Stimulated activated CD8-positive, alpha-beta memory T cell treated with anti-CD3 and anti-CD28 coated beads, Interleukin-4, amount 100 ng/mL, for 24 hours (primary cell): ENCODE results near the gene MYO1A.

Experiments
- DNase-seq: peaks from one replicate; pipeline ENCODE4 v3.0.0-alpha.2; 2020; ENCODE audit warnings: low read depth

MYO1A gene

GRCh38 chr12:57049890-57050289 lies at the start of gene MYO1A:
Gene MYO1A (minus strand): TSS chr12:57050129. CDS start chr12:57048323, 1,806 bp downstream.
- no peak for DNase-seq

GRCh38 chr12:57099047-57099714 lies 49.3 kb upstream of the MYO1A start:
- DNase-seq: no peak

GRCh38 chr12:57098546-57098945 lies 48.6 kb upstream of the MYO1A start:
- no peak for DNase-seq

DNA sequence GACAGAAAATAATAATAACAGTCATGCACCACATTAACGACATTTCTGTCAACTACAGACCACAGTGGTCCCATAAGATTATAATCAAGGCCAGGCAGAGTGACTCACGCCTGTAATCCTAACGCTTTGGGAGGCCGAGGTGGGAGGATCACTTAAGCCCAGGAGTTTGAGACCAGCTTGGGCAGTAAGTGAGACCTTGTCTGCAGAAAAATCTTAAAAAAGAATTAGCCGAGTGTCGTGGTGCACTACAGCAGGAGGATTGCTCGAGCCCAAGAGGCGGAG lies 47.6 kb upstream of the MYO1A start:
- DNase-seq: no peak

DNA sequence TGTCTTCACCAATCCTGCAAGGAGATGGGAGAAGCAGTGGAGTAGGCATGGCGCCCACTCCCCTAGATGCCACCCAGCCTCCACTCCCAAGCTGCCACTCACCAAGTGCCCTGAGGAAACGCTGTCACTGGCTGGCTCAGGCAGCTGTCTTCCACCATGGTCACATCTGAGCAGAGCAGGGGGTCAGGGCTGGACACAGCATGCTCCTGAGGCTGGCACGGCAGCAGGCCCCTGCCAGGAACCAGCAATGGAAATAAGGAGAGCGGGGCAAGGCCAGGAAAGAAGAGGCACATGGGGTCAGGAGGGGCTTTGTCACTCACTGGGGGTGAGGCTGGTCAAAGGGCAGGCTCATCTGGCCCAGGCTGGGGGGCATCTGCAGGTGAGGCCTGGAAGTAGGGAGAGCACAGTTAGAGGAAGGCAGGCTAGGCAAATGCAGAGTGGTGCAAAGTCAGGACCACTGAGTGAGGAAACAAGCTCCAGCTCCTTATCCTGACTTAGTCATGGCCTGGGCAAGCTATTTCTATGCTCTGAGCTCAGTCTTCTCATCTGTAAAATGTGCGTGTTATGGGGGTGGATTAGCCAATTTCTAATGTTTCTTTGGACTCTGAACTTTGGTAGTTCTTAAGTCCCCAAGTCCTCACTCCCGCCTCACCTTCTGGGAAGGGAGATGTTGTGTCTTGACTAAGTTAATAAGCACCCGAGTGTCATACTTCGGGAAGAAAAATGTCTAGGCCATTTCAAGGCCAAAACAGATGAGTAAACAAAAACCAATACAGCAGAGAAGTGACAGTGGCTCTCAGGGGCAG lies 47.0 kb upstream of the MYO1A start:
- DNase-seq: no peak

DNA sequence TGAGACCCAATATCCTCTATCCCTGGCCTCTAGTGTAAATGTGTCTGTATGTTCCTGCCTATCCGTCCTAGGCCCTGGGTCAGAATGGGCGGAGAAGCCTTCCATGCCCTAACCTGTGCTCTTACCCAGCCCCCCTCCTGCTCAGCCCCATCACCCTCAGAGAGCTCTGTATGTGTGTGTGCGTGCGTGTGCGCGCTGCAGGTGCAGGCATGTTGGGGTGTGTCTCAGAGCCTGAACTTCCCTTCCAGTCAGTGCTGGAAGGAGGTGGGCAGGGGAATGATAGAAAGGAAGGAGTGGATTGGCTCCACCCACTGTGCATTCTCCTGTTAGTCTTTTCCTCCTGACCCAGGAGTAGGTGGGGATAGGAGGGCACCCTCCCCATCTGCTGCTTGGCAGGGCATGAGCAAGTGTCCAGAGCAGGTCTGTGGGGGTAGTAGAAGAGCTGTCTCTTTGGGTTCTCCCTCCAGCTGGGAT lies 46.2 kb upstream of the MYO1A start:
- DNase-seq: no peak

DNA sequence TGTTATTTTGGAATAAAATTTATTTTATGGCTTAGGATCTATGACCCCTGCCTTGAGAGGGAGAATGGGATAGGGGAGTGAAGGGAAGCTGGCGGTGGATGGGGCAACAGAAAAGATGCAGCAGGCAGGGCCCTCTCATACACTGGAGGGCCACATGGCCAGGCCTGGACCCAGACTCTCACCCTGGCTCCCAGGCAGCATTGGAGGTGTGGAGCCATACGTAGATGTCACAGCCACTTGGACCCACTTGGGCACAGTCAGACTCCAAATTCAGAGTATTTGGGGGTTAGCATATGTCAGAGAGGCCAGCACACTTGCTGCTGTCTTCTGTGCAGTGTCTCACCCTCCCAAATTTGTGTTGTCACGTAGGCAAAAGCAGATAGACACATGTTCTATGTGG lies 45.5 kb upstream of the MYO1A start:
- no peak for DNase-seq

GRCh38 chr12:57094208-57095160 lies 44.6 kb upstream of the MYO1A start:
- no peak for DNase-seq

DNA sequence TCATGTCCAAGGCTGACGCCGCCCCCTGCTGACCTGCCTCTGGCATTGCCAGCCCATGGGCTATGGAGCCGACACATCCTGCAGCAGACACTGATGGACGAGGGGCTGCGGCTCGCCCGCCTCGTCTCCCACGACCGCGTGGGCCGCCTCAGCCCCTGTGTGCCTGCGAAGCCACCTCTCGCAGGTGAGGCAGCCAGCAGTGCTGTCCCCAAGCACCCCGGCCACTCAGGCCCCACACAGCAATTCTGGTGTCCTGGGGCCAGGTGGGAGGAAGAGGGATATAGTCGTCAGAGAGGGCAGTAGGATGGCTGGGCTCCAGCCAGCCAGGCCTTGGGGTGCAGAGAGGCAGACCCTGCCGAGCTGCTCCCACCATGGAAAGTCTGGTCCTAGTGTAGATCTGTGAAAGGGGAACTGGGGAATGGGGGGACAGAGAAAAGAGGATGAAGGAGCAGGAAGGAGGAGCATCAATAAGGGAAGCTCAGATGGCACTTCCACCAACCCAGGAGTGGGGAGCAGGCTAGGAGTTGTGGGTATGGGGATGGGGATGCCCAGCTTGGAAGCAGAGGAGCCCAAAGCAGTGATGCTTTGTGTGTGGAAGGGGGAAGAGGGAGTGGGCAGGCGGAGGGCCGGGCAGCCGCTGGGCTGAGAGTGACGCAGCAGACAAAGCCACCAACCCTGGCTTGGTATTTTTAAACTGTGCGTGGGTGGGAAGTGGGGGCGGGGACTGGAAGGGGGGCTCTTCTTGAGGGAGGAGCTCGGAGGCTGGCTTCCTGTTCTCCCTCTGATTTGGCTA lies 43.7 kb upstream of the MYO1A start:
- DNase-seq: peak; percentile 74

DNA sequence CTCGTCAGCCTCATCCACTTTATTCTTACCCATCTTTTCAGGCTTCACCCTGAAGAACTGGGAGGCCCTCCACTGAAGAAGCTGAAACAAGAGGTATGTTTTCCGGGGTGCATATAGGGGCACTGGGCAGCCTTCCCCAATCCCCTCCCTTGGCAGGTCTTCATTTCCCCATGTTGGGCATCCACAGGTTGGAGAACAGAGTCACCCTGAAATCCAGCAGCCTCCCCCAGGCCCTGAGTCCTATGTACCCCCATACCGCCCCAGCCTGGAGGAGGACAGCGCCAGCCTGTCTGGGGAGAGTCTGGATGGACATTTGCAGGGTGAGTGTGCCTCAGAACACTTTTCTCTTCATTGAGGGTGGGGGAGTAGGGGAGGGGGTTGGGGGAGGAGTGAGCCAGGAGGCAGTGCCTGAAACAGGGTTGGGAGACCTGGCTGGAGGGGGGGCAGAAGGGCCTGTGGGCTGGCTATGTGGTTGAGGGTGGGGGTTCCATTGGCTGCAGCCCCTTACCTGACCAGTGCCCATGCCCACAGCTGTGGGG lies 43.0 kb upstream of the MYO1A start:
- DNase-seq: no peak

DNA sequence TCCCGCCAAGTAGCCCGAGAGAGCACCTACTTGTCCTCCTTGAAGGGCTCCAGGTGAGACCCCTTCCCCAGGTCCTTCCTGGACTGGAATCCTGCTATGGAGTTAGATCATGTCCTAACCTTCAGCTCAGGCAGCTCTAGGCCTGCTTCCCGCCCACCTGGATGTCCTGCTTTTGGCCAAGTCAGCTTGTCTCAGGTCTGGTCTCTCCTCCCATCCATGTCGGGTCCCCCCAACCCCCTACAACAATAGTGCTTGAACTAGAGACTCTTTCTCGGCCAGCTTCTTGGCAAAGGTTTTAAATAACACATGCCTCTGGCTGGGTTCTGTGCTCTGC lies 42.6 kb upstream of the MYO1A start:
- no peak for DNase-seq

GRCh38 chr12:57091638-57092528 lies 42.0 kb upstream of the MYO1A start:
- DNase-seq: no peak

DNA sequence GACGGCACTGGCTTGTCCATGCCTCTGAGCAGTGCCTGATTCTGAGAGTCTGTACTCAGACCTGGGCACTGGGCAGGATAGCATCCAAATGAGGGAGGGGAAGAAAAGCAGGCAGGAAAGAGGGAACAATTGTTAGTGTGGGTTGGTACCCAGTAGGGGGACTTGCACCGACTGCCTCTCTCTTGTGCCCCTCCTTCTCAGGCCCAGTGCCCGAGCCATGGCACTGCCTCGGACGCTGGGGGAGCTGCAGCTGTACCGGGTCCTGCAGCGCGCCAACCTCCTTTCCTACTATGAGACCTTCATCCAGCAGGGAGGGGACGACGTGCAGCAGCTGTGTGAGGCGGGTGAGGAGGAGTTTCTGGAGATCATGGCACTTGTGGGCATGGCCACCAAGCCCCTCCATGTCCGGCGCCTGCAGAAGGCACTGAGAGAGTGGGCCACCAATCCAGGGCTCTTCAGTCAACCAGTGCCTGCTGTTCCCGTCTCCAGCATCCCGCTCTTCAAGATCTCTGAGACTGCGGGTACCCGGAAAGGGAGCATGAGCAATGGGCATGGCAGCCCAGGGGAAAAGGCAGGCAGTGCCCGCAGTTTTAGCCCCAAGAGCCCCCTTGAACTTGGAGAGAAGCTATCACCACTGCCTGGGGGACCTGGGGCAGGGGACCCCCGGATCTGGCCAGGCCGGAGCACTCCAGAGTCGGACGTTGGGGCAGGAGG lies 41.2 kb upstream of the MYO1A start:
- no peak for DNase-seq

DNA sequence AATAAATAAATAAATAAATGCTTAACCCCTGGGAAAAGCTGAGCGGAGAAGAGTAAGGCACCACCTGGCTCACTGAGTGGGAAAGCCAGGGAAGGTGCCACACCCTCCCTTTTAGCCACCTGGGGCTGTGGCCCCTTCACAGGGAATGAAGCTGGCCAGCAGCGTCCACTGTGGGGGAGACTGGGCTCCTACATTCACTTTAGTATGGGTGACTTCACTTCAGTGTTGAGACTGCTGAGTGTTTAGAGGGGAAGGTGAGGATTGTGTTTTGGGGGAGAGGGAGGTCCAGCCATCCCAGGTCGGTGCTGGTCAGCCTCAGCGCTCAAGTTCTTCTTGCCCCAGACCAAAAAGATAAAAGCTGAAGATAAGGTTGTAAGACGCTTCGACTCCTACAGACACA lies 40.6 kb upstream of the MYO1A start:
- DNase-seq: no peak

GRCh38 chr12:57089271-57090245 lies 39.6 kb upstream of the MYO1A start:
- peak; percentile 35 for DNase-seq

GRCh38 chr12:57088354-57089270 lies 38.7 kb upstream of the MYO1A start, which contains the start of gene NAB2:
Gene NAB2 (plus strand): TSS chr12:57089114. CDS start chr12:57089272, 158 bp downstream.
- peak; percentile 86 for DNase-seq

- peak; percentile 84 for DNase-seq
Measured at GRCh38 chr12:57087691-57088353, 37.9 kb upstream of the MYO1A start.
